Keratinocyte (primary cell): Measurements from ENCODE around the gene GTF3C1.

Source experiments
- EZH2 ChIP-seq: IDR thresholded peaks from one replicate; pipeline ENCODE4 v1.6.1; 2012; ENCODE audit warnings: inconsistent platforms, mild to moderate bottlenecking, low read length, moderate library complexity
- TF ChIP-seq, protein P1 (sequence below), 3 experiments: IDR thresholded peaks in 1 of 3; conservative IDR thresholded peaks in 1 of 3; optimal IDR thresholded peaks in 1 of 3; 2 replicates in 2 of 3; 3 replicates in 1 of 3; pipeline versions ENCODE3 to v1.5.1; 2011; ENCODE audit warnings: low read length in 3 of 3, mild to moderate bottlenecking in 3 of 3, moderate library complexity in 2 of 3, control low read depth in 1 of 3, inconsistent platforms in 1 of 3; ENCODE audit not compliant: insufficient read depth in 2 of 3; ENCODE audit errors: extremely low read depth in 1 of 3

DNA sequence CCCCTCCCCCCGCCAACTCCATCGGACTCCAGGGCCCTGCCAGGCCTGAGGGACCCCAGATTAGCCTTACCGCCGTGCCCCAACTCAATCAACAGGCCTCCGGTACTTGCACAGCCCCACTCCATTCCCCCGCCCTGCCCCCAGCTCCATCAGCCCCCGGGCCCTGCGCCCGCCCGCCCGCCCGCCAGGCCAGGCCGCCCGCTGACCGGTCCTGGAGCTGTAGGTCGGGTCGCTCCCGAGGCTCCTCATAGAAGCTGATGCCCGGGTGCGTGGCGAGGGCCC lies 308 bp downstream of the GTF3C1 start:
- TF ChIP-seq, protein P1, sequence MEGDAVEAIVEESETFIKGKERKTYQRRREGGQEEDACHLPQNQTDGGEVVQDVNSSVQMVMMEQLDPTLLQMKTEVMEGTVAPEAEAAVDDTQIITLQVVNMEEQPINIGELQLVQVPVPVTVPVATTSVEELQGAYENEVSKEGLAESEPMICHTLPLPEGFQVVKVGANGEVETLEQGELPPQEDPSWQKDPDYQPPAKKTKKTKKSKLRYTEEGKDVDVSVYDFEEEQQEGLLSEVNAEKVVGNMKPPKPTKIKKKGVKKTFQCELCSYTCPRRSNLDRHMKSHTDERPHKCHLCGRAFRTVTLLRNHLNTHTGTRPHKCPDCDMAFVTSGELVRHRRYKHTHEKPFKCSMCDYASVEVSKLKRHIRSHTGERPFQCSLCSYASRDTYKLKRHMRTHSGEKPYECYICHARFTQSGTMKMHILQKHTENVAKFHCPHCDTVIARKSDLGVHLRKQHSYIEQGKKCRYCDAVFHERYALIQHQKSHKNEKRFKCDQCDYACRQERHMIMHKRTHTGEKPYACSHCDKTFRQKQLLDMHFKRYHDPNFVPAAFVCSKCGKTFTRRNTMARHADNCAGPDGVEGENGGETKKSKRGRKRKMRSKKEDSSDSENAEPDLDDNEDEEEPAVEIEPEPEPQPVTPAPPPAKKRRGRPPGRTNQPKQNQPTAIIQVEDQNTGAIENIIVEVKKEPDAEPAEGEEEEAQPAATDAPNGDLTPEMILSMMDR (optimal IDR thresholded peaks at IDR 0.05 in 1 of 3, IDR thresholded peaks at IDR 0.05 in 1 of 3, conservative IDR thresholded peaks at IDR 0.05 in 1 of 3; ENCODE audit: extremely low read depth in 1 of 3, insufficient read depth in 2 of 3, low read length in 3 of 3) = no peak
- TF ChIP-seq EZH2 = no peak
